Stimulated activated CD4-positive, alpha-beta T cell treated with anti-CD3 and anti-CD28 coated beads, Interleukin-1b, Interleukin-23, amount 100 ng/mL, for 4 hours (primary cell): ENCODE measurements around the gene TBX2.

Experiments used
- DNase-seq, 2 donors: peaks; one replicate each; pipeline ENCODE4 v3.0.0-alpha.2; 2020; ENCODE audit warnings: low read depth in 2 of 2

Gene TBX2

DNA sequence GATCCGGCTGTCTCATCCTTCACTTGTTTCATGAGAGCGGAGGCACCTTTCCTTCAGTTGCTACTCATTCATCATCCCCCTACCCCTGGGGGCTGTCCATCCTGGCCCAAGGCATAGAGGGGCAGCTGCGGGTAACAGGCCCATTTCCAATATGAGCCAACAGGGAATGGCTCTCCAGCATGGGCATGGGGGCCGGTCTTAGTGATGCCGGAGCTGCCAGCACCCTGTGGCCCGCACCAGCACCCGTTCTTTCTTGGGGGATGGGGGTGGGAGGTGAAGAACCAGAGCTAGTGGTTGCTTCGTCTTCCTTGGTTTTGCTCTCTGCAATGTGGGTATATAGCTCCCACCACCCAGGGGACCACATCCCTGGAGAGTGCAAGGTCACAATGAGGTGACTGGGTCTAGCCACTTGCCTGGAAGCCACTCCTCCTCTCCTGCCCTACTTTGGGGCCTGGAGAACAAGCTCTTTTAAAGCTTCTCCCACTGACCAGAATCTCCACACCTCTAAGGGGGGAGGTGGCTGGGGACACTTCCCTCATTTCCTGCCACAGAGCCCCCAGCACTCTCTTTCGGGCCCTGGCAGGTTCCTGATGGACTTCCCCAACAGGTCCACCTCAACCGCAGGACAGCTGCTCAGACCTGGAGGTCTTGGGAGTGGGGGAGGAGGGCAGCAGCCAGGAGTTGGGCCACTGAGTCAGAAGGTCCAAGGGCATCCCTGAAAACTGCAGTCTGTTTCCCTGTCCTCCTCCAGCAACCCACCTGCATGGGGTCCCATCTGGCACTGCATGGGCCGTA lies 11.9 kb upstream of the TBX2 start:
- no peak for DNase-seq

- DNase-seq, result no peak
Observed at GRCh38 chr17:61388561-61389356, 10.9 kb upstream of the TBX2 start.

GRCh38 chr17:61389670-61390478 lies 9.8 kb upstream of the TBX2 start:
- peak in 1 of 2 donors; percentile 56 for DNase-seq

DNA sequence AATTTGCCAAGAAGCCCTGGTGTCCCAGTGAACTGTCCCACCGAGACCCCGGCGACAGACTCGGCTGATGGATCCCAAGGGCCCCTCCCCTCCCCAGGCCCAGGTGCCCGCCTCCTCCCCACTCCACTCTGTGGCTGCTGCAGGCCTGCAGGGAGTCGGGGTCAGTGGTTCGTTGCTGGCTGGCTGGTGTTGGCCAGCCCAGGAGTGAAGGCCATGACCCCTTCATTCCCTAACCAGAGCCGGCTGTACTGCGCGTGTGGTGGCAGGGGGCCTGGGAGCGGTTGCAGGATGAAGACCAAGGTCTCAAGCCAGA lies 9.2 kb upstream of the TBX2 start:
- no peak for DNase-seq

DNA sequence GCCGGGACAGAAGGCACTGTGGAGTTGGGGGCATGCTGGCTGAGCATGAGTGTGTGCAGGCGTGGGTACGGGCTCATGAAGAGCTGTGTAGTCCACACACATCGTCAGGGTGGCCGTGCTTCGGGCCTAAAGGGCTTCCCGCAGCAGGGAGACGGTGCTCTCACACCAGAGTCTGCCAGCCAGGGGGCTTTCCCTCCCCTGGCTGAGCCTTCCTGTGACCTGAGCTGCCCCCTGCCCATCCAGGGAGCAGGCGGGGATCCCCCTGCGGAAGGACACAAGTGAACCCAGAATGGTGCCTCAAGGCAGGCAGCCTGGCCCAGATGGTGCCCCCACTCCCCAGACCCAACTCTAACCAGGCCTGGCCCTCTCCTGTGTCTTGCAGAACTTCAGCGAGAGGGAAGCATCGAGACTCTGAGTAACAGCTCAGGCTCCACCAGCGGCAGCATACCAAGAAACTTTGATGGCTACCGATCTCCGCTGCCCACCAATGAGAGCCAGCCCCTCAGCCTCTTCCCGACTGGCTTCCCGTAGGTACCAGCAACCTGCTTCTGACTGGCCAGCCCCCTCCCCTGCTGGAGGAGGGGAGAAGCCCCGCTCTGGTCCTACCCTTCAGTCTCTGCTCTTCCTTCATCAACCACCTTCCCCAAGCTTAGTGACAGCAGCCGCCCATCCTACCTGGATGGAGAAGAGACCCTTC lies 7.9 kb upstream of the TBX2 start:
- DNase-seq, result no peak

DNA sequence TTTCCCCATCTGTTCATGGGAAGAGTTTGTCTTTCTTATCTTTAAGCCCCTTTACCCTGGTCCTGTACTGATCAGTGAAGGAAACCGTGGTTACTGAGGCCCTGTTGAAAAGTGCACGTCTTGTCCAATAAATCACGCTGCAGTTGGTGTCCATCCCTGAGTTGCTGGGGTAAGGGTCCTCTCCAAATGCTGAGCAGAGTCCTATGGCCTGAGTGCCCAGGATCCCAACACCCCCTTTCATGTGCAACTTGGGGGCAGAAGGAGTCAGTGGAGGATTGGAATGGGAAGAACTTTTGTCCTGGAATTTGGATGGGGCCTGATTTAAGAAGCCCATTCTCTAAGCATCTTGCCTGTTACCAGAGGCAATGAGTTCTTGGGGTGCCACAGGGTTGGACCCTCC lies 7.0 kb upstream of the TBX2 start:
- DNase-seq, result no peak

- DNase-seq, result no peak
Observed at GRCh38 chr17:61393550-61393903, 6.1 kb upstream of the TBX2 start.

DNA sequence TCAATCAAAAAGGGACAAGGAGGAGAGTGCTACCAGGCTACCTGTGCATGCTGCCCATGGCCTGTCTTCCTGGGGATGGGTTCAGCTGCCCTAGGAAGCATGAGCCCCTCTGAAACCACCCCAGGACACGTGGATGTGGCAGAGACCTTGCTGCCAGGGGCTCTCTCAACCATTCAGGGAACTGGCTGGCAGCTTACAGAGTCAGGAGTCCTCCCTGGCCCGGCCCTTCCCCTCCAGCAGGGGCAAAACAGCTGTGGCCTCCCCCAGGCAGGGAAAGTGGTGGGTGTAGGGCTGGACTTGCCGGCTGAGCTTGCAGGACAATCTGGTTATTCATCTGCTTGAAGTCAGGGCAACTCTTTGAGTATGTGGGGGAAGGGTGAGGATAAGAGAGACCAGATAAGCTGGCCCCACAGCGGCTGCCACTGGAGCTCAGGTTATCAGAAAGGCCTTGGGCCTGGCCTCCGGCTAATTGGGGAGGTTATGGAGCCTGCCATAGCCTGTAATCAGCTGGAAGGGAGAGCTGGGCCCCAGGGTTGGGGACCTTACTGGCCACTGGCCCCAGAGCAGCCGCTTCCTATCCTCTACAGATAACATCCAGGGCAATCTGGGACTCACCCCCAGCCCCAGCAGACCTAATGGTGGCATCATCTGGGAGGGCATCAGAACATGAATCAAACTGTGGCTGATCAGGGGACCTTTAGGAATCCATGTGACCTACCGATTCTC lies 5.6 kb upstream of the TBX2 start:
- DNase-seq, result no peak

DNA sequence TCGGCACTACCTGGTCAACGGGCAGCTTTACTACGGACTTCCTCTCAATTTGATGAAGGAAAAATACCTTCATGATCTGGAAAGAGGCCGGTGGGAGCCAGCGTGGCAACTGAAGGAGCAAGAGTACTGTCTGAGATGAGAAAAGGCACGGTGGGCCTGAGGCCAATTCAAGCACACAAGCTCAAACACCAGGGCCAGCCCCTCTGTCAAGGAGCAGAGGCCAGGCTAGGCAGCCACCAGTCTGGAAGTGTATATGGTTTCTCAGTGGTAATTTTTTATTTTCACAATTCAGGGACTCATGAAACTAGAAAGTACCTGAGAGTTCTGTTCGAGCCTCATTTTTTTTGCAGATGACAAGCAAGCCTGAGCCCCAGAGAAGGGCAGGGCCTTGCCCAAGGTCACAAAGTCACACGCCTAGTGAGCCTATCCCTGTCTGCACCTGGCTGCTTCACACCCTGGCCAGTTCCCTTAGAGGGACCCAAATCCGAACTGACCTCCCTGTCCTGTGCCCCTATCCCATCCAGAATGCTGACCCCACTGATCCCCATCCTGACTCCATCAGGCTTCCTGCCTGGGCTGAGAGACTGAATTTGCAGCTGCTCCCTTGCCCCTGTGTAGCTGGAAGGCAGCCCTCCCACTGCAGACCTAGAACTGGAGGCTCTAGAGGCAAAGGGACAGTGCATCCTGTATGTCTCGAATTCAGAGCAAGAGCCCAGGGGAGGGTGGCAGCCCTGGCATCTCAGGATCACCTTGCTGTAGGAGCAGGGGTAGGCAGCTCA lies 4.8 kb upstream of the TBX2 start:
- no peak for DNase-seq

DNA sequence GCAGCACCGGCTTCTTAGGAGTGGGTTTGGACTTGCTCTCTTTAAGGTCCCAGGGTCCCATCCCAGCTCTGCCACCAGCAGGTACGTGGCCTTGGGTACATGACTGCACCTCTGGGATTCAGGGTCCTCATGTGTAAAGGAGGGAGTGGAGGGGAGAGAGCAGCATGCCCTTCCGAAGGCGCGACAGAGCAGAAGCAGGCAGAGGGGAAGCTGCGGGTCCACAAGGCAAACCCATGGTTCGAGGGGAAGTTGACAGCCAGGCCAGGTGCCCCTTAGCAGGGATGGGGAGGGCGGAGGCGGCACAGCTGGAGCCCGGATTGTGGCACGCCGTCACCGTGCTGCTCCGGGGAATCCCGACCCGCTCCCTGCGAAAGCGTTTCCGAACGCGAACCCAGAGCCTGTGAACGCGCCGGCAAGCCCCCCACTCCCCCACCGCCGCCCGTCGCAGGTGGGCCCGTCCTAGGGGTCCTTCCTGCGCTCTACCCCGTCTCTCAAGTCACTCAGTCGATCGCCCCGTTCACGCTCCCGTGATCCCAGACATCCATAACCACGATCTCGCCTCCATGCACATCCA lies 4.1 kb upstream of the TBX2 start:
- DNase-seq, result no peak

DNA sequence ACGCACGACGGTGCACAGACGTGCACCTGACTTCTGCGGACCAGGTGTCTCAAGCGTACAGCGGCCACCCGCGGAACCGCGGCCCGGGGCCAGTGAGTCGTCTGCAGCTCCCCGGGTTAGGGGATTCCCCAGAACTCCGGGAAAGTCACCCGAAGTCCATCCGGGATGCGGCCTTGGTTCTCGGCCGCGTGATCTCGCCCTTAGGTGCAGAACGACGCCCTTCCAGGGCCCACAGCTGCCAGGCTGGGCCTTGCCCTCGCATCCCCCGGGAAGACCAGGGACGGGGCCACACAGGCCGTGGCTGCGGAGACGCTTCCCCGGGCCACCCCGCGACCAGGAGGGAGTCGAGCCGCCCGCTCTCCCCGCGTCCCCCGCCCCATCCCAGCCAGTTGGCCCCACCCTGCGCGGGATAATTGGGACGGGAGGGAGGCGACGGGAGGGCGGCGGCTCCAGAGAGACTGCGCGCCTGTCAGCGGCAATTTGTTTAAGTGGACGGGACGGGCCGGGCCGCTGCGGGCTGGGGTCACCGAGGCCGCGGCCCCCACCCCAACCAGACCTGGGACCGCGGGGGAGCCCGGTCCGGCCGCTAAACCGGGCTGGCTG lies 3.6 kb upstream of the TBX2 start:
- DNase-seq, result no peak

DNA sequence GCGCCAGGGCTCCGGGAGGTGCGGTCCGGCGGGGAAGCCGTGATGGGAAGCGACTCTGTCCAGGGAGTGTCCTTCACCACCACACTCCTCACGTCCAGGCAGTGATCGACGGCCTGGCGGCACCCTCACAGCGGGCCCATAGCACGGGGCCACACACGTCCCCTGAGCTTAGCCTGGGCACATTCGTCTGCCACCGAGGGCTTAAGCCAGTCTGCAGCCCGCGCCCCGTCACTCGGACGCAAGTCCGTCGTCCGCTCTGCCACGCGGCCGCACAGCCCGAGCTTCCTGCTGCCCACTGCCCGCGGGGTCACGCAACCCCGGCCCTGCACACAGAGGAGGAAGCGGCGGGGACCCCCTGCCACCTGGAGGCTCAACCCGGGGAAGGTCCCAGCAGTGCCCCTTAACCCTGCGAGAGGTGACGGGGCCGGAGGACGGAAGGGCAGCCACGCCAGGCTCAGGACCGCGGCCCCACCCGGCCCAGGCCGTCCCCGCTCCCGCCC lies 3.0 kb upstream of the TBX2 start:
- DNase-seq, result no peak

- DNase-seq, result no peak
Observed at GRCh38 chr17:61397086-61397842, 2.4 kb upstream of the TBX2 start.

GRCh38 chr17:61398721-61399130 lies 917 bp upstream of the TBX2 start:
- no peak for DNase-seq

GRCh38 chr17:61400066-61400716 lies 548 bp downstream of the TBX2 start:
- DNase-seq, result no peak

GRCh38 chr17:61400717-61401388 lies 1.2 kb downstream of the TBX2 start:
- no peak for DNase-seq

GRCh38 chr17:61401389-61402072 lies 1.9 kb downstream of the TBX2 start:
- no peak for DNase-seq
